T47D (cell line): Measurements from ENCODE around the gene TMOD3.

ENCODE experiments used
- DNase-seq, 2 experiments: peaks; one replicate each; pipeline versions ENCODE4 v3.0.0 to v3.0.0-alpha.2; 2011 to 2012; ENCODE audit warnings: low read depth in 1 of 2, low spot score in 1 of 2
- JUND ChIP-seq: IDR thresholded peaks from 2 replicates; pipeline ENCODE4 v1.6.1; 2012; ENCODE audit warnings: low read depth
- in situ Hi-C: cut with HindIII; loops from 2 replicates; pipeline ENCODE4 v1.10.0; 2016; ENCODE audit warnings: low sequenced_read_pairs, low pct_unique_long_range_greater_than_20kb

TMOD3 gene

DNA sequence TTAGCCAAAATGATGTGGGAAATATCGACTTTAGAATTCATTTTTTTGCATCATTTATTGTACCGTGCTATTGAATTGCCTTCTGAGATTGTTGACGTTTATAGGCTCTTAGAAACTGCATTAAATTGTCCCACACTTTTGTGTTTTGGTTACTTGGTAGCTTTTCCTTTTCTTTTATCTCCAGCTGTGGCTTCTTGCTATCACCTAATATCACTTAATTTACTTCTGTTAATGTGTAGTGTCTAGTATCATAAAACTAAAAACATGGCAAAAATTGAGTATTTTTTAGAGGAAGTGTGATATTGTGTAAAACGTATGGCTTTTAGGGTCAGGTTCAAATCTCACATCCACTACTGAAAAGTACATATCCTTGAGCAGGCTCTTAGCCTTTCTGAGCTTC, 11.2 kb downstream of the TMOD3 start:
- in situ Hi-C loops, result no loop called here
- no peak for DNase-seq
- TF ChIP-seq JUND, result no peak

DNA sequence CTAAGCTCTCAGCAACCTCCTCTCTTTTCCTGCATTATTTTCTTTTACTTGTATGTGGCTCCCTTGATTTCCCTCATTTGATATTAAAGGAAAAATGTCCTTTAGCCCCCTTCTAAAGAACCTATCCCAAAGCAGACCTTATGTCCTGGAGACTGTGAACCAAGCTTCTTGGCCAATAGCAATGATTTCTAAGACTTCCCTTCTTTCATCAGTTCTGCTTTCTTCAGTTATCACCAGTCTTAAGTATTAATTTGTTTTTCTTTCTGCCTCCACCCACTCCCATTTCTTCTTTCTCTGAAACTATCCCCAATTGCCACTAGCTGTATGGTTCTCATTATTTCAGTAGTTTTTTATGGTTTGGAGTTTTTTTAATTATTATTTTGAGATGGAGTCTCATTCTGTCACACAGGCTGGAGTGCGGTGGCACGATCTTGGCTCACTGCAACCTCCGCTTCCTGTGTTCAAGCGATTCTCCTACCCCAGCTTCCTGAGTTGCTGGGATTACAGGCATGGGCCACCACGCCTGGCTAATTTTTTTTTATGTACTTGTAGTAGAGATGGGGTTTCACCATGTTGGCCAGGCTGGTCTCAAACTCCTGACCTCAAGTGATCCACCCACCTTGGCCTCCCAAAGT, 12.1 kb downstream of the TMOD3 start:
- no peak for TF ChIP-seq JUND
- in situ Hi-C loops, result no loop called here
- DNase-seq, result no peak

DNA sequence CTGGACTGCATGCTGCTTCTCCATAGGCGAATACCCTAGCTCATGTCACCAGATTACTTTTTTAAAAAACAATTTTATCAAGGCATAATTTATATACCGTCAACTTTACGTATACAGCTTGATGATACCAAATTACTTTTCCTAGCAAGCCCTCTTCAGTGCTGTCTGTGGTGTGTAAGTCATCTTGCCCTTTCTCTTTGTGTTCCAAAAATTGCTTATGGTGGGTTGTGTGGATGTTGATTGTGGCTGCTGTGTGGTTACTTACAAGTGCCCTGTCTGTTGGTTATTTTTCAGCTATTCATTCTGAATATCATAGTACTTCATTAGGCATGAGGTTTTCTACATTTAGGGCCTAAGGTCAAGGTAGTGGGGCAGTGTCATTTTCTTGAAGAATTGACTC, 12.8 kb downstream of the TMOD3 start:
- no peak for TF ChIP-seq JUND

DNA sequence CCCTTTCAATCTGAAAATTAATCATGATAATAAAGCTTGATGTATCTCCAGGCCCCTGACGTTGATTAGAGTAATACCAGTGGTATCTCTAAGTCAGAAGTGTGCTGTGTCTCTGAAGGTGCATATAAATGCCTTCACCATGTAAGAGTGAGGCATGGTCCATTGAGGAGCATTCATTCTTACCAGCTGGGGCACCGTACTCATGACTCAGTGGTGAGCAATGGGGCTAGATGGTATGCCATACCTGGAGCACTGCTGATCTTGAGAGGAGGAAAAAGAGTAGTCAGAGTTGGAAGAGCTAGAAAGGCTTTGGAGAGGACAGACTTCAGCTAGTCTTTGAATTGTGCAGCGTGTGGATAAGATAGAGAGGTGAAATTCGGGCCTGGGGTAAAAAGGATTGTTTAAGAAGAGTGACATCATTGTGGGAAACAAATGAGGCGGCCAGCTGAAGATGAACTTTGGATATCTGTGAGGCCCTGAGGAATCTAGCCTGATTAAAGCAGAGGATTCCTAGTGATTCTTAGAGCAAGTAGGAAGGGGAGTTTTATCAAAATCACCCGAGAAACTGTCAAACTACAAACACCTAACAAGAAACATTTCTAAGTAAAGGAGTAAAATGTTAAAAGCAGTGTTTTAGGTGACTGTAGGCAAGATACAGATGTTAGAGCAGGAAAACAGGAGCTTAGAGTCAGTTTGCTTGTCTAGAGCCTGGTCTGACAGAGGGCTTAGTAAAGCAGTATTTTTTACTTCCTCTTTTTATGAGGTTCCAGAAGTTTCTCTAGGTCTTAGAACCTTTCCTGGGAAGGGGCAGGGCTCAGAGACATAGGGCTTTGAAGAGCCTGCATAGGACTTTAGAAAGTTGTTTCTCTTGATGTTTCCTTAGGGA, 13.6 kb downstream of the TMOD3 start:
- no peak for TF ChIP-seq JUND
- in situ Hi-C loops, result no loop called here
- DNase-seq, result no peak

More for the DNA sequence above, 12.8 kb downstream of the TMOD3 start:
- DNase-seq, result no peak
- in situ Hi-C loops, result no loop called here

DNA sequence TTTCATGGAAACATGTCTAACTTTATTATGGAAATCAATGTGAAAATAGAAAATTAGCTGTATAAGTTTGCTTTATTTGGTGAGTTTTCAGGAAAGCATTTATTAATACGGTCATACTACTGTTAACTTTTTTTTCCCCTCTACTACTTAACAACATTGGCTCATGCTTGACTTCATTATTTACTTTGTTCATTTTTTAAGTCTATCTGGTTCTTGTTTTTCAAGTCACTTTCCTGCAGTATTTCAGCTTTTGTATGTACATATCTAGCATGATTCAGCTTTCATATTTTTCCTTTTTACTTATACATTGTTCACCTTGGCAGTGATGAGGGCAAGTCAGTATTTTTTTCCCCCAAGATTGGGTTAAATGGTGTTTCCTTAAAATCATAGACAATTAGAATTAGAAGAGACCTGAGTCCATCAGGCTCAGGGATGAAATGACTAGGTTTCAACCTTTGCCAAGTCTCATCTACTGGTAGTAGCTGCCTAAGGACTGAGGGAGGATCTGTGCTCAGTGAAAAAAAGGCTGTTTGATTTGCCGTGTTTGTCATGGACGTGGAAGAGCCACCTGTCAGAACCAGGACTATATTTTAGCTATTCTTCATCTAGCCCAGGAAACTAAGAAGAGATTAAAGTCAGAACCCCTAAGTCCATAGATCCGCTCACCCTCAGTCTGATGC, 15.4 kb downstream of the TMOD3 start:
- DNase-seq, result no peak
- in situ Hi-C loops, result no loop called here
- TF ChIP-seq JUND, result no peak

DNA sequence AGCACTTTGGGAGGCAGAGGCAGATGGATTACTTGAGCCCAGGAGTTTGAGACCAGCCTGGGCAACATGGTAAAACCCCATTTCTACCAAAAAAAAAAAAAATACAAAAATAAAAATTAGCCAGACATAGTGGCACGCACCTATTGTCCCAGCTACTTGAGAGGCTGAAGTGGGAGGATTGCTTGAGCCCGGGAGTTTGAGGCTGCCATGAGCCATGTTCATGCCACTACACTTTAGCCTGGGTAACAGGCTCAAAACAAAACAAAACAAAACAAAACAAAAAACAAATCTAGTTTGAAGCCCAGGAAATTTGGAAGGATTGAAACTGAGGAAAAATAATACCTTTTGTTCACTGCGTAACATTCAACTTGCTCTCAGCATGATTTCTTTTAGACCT, 16.6 kb downstream of the TMOD3 start:
- no peak for DNase-seq
- TF ChIP-seq JUND, result no peak
- in situ Hi-C loops, result no loop called here

DNA sequence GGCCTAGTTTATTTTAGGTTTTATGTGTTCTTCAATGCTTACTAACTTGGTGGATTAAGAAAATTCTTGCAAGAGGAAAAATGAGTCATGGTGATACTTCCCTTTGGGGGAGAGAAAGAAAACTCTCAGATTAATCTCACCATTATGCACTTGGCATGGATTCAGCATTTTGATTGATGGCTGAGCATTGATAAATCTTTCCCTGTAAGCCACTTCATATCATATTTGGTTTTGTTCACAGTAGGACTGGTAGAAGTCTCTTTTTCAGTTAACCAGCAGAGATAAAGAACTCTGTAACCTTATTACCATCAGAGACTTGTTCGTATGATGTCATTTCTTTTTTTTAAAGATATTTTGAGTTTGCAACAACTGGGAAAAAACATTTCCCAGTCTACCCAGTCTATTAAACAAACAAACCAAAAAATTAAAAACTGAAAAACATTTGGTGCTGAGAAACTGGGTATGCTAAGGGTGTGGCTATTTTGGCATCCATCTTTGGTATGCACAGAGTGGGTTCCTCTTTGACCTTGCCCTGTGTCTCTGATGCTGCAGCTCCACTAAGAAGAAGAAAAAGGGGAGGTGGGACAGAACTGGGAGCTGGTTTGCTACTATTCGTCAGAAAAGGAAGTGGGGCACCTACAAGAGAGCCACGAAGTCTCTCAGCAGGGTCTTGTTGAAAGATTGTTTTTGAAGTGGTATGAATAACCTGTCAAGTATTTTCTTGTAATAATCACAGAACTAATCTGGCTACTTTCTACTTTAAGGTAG, 17.2 kb downstream of the TMOD3 start:
- in situ Hi-C loops, result no loop called here
- TF ChIP-seq JUND, result no peak
- DNase-seq, result no peak

DNA sequence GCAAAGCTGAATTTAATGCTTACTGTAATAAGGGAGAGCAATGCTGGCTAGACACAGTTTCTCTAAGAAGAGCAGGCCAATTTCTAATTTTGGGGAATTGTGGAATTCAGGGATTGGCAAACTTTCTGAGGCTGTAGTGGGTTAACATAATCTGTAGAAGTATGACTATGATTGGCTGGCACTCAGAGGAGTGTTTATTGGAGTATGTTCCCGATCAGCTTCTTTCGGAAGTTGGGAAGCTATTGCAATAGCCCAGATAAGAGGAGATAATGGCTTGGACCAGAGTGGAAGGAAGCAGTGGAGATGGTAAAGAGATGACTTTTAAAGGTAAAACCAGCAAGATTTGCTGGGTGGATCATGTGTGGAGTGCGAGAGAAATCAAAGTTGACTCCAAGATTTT, 19.4 kb downstream of the TMOD3 start:
- no peak for TF ChIP-seq JUND
- no peak for DNase-seq
- in situ Hi-C loops, result no loop called here

DNA sequence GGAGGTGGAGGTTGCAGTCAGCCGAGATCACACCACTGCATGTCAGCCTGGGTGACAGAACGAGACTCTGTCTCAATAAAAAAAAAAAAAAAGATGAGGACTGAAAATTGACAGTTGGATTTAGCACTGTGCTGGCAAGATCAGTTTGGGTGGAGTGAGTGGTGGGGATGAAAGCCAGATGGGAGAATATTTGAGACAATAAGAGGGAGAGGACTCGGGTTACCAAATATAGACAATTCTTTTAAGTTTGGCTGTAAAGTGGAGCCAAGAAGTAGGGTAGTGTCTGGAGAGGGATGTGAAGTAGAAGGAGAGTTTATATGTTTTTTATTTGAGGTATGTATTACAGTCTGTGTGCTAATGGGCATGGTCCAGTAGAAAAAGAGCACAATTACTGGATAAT, 20.4 kb downstream of the TMOD3 start:
- DNase-seq, result no peak
- TF ChIP-seq JUND, result no peak

DNA sequence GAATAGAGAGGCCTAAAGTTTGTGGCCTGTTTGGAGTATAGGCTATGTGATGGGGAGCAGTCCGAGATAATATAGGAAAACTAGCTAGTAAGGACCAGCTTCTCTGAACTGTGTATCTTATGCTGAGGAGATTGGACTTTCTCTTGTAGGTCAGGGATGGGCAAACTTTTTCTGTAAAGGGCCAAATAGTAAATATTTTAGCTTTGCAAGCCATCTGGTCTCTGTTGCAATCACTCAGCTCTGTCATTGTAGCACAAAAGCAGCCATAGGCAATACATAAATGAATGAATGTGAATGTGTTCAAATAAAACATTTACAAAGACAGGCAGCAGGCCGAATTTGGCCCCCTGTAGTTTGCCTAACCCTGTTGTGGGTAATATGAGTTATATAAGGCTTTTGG, 24.5 kb downstream of the TMOD3 start:
- no peak for DNase-seq
- TF ChIP-seq JUND, result no peak
- in situ Hi-C loops, result no loop called here

More for the DNA sequence above, 20.4 kb downstream of the TMOD3 start:
- in situ Hi-C loops, result no loop called here

DNA sequence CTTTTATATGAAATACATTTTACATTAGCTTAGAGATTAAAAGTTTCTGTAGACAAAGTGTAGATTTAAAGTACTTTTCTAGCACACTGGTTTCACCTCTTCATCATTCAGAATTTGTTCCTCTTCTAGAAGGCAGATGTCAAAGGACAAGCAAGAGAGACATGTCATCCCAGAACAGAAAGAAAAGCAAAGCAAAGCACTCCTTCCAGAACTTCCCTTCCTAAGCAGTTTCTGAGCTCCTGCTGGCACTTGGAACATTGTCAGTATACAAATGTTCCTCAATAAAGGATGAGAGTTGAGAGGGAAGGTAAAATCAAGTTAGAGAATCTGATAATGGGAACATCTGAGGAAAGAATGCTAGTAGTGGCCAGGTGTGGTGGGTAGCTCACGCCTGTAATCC, 26.2 kb downstream of the TMOD3 start:
- in situ Hi-C loops, result no loop called here
- TF ChIP-seq JUND, result no peak
- DNase-seq, result no peak

DNA sequence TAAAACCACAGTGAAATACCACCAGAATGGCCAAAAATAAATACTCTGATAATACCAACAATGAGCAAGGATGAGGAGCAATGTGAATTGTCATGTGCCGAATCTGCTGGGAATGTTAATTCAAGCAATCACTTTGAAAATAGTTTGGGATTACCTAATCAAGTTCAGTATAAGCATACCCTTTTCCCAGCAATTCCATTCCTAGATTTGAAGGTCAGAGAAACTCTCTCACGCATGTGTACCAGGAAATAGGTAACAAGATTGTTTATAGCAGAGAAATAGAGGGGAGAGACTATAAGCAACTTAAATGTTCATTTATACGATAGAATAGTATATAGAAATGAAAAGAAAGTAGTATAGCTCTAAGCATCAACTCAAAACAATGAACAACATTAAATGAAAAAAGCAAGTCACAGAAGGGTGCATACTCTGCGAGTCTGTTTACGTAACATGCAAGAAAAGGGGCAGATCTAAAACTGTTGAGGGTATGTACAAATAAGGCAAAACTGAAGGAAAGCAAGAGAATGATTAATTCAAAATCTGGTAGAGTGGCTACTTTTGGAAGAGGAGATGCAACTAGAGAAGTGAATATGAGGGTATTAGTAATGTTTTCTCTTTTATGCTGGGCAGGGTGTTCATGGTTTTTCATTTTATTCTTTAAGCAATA, 27.4 kb downstream of the TMOD3 start:
- TF ChIP-seq JUND, result no peak
- DNase-seq, result no peak
- in situ Hi-C loops, result no loop called here
